C4-2B (cell line): Measurements from ENCODE around the gene DDX42.

ENCODE experiments used
- ZFX ChIP-seq: fragments of 450-650 bp; IDR thresholded peaks from 2 replicates; pipeline ENCODE4 v1.6.1; 2017
- TF ChIP-seq, protein P1 (sequence below): fragments of 450-650 bp; conservative IDR thresholded peaks from 2 replicates; pipeline ENCODE4 v1.5.1; 2017; ENCODE audit warnings: mild to moderate bottlenecking

DNA sequence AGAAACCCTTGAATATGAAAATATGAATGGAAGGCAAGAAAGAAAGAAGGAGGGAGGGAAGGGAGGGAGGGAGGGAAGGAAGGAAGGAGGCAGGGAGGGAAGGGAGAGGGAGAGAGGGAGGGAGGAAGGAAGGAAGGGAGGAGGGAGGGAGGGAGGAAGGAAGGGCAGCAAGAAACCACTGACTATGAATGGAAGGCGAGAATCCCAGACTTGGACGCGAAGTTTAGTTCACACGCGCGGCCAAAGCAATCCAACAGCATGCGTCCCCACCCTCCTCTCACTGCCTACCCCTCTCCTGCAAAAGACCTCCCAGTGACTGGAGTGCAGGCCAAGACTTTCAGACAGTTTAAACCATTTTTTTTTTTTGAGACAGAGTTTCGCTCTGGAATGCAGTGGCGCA lies 76.4 kb downstream of the DDX42 start:
- TF ChIP-seq, protein P1, sequence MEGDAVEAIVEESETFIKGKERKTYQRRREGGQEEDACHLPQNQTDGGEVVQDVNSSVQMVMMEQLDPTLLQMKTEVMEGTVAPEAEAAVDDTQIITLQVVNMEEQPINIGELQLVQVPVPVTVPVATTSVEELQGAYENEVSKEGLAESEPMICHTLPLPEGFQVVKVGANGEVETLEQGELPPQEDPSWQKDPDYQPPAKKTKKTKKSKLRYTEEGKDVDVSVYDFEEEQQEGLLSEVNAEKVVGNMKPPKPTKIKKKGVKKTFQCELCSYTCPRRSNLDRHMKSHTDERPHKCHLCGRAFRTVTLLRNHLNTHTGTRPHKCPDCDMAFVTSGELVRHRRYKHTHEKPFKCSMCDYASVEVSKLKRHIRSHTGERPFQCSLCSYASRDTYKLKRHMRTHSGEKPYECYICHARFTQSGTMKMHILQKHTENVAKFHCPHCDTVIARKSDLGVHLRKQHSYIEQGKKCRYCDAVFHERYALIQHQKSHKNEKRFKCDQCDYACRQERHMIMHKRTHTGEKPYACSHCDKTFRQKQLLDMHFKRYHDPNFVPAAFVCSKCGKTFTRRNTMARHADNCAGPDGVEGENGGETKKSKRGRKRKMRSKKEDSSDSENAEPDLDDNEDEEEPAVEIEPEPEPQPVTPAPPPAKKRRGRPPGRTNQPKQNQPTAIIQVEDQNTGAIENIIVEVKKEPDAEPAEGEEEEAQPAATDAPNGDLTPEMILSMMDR = no peak
- no peak for TF ChIP-seq ZFX
